NCI-H1694 (cell line): Measurements from ENCODE around the gene RAD51B.
"Not testable (repeated sequence)": the region's sequence is repeated elsewhere in the genome, so short reads cannot be mapped to it uniquely, and the experiment has no call there.

Source experiments
- DNase-seq: peaks from one replicate; lab custom pipeline; 2025; lab: John Stamatoyannopoulos, UW

Gene RAD51B

GRCh38 chr14:68174446-68174845 is 354.9 kb downstream of the RAD51B start:
- no peak for DNase-seq

GRCh38 chr14:68176687-68177086 is 357.1 kb downstream of the RAD51B start:
- DNase-seq = no peak

GRCh38 chr14:68177728-68178127 is 358.1 kb downstream of the RAD51B start:
- no peak for DNase-seq

GRCh38 chr14:68178282-68178681 is 358.7 kb downstream of the RAD51B start:
- no peak for DNase-seq

GRCh38 chr14:68181519-68182326 is 362.1 kb downstream of the RAD51B start:
- DNase-seq = no peak

GRCh38 chr14:68182492-68182891 is 362.9 kb downstream of the RAD51B start:
- DNase-seq = no peak

- not testable (repeated sequence) for DNase-seq
Observed at GRCh38 chr14:68186500-68187276, 367.1 kb downstream of the RAD51B start.

GRCh38 chr14:68188174-68188573 is 368.6 kb downstream of the RAD51B start:
- DNase-seq = no peak

- DNase-seq = no peak
Observed at GRCh38 chr14:68190032-68190431, 370.5 kb downstream of the RAD51B start.

GRCh38 chr14:68191567-68192321 is 372.2 kb downstream of the RAD51B start:
- no peak for DNase-seq

GRCh38 chr14:68192935-68193334 is 373.4 kb downstream of the RAD51B start:
- no peak for DNase-seq

GRCh38 chr14:68193970-68194681 is 374.5 kb downstream of the RAD51B start:
- no peak for DNase-seq

- DNase-seq = no peak
Observed at GRCh38 chr14:68195126-68195525, 375.5 kb downstream of the RAD51B start.

GRCh38 chr14:68198713-68199495 is 379.3 kb downstream of the RAD51B start:
- DNase-seq = no peak

GRCh38 chr14:68199554-68200151 is 380.1 kb downstream of the RAD51B start:
- DNase-seq = no peak

GRCh38 chr14:68203871-68204270 is 384.3 kb downstream of the RAD51B start:
- DNase-seq = no peak

- DNase-seq = no peak
Observed at GRCh38 chr14:68208218-68208617, 388.6 kb downstream of the RAD51B start.

GRCh38 chr14:68208626-68209317 is 389.2 kb downstream of the RAD51B start:
- DNase-seq = no peak

GRCh38 chr14:68210729-68211299 is 391.2 kb downstream of the RAD51B start:
- no peak for DNase-seq

GRCh38 chr14:68211421-68211820 is 391.8 kb downstream of the RAD51B start:
- DNase-seq = no peak
